ENCODE results near the gene SLC41A3.
A peak's percentile ranks its signal among the peaks of the same experiment; 100 is the strongest.

Gene SLC41A3

DNA sequence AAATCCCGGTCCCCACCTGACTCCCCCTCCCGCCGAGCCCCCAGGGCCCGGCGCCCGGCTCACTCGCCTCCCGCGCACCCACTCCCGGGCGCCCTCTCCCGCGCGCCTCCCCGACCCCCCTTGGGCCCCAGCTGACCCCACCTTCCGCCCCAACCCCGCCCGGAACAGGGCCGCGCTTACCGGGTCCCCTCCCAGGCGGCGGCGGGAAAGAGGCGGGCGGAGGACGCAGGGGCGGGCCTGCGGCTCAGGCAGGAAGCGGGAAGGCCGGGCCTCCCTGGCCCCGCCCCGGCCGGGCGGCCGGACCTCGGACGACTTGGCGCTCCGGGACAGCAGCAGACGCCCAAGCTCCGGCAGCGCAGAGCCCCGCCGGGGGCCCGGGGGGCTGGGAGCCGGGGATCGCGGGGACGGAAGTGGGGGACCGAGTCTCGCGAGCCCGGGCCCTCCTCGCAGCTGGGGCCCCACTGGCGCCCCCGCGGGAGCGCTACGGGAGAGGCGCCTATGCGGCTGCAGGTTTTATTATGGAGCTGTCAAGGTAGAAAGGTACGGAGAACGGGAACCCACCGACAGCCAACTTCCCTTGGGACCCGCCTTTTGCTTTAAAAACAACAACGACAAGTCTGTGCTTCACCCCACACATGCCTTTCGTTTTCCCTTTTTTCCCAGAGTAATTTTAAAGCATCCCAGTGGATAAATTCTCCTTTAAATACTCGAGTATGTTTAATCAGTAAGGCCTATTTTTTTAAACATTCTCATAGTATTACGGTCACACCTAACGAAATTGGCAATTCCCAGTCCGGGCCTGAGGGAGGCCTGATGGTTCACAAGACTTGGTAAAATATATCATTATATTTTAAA lies at the start of gene SLC41A3:
SLC41A3 (minus strand) TSS at position 212 of the 855 bp plus-strand sequence. CDS start 15,905 bp downstream, outside the sequence.
- peak; percentile 60 to 83 (median 61) for DNase-seq (ENCODE audit: low read depth in 3 of 3, low spot score in 1 of 3)

DNA sequence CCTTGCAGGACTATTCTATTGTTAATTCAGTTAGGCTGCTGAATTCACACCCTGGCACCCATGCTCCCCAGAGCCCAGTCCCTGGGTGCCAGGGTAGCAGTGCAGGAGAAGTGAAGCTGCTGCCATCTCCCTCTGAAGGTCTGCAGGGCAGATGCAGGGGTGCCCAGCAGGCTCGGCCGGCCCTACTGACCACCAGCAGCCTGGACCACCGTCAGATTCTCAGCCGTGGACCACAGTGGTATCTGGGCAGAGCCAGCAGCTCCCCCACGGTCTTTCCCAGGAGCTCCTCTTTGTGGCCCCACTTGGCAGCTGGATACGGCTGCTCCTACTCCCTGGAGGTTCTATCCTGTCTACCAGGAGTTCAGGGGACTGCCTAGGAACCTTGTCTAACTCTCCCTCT lies 49.7 kb upstream of the SLC41A3 start:
- DNase-seq (ENCODE audit: low read depth in 3 of 3, low spot score in 1 of 3) = no peak

DNA sequence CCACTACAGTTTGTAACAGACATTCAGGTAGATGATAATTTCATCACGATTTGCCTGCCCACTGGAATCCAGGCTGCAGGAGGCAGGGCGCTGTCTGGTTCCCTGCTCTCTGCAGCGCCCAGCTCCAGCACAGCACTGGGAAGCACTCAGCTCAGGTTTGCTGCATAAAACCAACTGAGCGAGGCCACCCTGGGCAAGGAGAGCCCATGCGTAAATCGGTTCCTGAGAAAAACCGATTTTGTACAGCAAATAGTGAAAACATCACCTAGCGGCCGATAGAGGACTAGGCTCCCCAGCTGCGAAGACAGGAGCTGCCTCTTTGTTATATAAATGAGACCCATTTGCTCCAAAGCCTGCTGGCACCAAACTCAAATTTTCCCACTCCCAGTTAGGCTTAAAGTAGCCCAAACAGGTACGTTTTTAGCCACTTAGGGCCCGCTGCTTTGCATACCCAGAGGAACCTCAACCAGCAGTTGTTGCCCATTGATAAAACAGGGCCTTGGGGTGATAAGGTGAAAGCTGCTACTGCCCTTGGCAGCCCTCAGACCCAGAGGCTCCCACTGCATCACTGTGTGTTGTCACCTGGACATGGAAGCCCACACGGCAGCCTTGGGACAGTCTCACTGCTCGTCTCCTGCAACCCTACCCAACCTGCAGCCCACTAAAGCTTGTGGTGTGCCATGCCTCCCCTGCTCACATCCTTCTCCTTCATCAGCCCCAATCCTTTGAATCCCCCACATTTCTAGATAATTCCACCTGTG lies 49.0 kb upstream of the SLC41A3 start:
- no peak for DNase-seq (ENCODE audit: low read depth in 3 of 3, low spot score in 1 of 3)

DNA sequence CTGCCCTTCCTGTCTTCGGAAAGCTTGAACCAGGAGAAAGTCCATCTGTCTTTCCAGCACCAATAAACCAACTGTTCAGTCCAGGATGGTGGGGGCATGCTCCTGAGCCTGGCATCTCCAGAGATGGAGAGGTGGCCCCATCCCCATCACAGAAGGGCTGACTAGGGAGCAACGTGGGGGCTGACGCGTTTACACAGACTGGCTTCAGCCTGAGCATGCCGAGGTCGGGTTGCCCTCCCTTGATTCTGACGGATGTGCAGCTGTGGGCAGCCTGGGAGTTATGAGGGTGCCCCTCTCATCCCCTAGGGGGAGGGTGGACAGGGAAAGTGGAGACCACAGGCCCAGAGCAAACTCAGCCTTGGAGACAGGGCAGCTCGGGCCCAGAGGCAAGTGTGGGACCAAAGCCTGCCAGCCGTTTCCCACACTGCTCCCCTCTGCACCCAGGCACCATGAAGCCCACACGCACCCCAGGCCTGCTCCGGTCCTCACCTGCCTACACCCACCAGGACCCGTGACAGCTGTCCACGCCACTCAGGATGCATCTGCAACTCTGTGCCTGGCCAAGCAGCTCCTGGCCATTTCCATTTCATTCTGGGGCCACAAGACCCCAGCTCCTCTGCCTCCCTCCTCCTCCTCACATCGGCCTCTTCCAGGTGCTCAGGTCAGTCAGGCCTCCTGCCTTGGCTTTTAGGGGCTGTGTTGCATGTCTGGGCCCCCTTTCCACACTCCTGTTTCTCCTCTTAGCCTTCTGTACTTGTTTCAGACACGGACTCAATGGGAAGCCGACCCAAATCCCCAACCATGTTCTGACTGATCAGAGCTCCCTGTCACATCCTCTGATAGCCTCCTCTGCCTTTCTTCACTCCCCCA lies 48.2 kb upstream of the SLC41A3 start:
- DNase-seq (ENCODE audit: low read depth in 3 of 3, low spot score in 1 of 3) = no peak

DNA sequence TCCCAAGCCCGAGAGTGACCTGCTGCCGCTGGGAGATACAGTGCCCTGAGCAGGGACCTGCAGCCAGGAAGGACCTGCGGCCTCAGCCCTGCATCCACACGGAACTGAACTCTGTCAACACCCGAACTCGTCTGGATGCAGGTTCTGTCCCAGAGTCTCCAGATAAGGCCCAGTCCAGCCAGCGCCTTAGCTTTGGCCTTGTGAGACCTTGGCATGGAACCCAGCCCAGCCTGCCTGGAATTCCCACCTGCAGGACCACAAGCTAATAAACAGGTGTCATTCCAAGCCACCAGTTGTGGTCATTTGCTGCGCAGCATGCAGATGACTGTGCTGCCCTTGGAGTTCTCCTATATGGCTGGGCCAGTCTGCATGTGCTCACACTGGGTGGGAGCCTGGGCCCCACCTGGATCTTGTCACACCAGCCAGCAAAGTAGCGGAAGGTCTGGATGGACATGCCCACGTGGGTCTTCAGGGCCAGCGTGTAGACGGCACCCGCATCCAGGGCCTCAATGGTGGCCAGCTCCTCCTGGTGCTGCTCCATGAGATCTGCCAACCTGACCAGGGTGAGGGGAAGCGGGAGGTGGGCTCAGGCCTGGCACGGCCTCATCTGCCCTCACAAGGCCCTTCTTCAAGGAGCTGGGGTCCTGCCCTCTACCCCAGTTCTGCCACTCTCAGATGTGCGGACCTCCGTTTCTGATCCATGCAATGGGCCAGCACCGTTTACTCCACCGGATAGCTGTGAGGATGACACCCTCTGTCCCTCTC lies 47.2 kb upstream of the SLC41A3 start:
- no peak for DNase-seq (ENCODE audit: low read depth in 3 of 3, low spot score in 1 of 3)

DNA sequence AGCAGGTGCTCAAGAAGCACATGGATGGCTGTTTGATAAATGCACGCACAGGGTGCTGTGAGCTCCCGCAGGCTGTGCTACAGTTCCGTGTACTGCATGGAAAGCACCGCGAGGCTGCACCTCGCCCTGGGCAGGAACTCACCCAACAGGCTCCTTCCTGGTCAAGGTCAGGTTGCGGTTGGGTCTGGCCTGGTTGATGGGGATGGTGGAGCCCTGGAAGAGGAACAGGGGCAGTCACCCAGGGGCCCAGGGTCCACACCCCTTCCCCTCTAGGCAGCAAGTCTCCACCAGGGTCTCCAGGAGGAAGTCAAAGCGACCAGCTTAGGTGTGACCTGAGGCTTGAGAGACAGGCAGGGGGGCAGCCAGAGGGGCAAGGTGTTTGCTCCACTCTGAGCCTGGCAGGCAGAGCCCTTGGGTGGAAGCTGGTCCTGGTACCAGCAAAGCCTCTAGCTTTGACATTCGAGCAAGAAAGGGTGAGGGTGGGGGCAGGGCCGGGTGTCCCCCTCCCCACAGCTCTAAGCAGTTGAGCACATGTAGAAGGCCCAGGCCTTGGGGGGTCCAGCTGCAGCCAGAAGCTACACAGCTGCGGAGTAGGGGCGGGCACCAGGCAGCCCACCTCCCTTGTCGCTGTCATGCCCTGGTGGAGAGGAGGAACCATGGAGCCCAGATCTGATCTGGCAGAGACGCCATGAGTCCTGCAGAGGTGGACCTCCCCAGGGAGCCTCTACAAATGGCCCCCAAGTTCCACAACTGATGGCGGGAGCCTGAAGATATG lies 46.3 kb upstream of the SLC41A3 start:
- no peak for DNase-seq (ENCODE audit: low read depth in 3 of 3, low spot score in 1 of 3)

DNA sequence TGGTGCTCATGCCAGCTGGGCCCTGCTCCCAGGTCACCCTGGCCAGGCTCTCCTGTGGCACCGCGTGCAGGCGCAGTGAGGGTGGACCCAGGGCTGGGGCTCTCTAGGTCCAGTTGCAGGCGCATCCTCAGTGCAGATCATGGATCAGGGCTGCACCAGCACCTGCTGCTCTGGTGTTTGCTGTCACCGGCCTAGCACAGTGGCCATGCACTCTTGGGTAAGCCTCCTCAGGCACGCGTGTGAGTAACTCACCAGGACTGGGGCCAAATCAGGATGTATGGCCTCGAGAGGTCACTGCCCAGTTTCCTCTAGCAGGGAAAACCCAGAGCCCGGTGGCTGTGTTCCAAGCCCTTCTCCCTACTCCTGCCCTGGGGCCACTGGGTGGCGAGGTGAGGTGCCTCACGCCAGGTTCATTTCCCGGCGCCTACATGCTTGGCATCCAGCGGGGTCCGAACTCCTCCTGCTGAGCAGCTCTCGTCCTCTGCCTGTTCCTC lies 45.5 kb upstream of the SLC41A3 start:
- no peak for DNase-seq (ENCODE audit: low read depth in 3 of 3, low spot score in 1 of 3)

DNA sequence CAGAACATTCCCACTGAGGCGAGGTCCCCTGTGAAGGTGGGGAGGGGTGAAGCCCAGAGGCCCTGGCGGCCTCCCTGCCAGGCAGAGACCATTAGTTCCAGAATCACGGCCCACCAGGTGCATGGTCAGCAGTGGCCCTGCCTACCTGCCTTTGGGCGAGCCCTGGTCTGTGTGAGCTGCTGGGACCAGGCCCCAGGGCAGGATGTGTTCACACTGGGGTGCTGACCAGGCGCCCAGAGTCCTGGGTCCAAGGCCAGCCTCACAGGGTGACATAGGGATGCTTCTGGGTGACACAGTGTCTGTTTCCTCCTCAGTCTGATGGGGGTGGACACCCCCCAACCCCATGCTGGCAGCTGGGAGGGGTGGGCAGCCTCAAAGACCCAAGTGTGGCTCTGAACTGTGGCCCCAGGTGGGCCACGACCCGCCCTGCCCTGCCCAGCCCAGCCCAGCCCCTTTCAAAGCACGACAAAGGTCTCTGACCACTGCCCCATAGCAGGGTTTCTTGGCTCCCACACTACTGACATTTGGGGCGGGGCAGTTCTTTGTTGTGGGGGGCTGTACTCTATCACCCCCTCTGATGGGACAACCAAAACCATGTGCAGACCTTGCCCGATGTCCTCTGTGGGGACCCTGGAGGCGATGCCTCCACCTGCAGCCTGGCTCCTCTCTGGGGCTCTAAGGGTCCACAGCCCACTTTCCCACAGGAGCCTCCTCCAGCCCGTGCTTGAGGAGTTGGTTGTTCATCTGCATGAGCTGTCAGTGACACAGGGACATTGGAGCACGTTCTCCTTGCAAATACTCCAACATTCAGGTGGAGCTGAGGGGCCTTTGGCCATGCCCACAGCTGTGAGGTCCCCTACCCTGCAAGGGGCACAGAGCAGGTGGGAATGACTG lies 44.8 kb upstream of the SLC41A3 start:
- DNase-seq (ENCODE audit: low read depth in 3 of 3, low spot score in 1 of 3) = no peak

DNA sequence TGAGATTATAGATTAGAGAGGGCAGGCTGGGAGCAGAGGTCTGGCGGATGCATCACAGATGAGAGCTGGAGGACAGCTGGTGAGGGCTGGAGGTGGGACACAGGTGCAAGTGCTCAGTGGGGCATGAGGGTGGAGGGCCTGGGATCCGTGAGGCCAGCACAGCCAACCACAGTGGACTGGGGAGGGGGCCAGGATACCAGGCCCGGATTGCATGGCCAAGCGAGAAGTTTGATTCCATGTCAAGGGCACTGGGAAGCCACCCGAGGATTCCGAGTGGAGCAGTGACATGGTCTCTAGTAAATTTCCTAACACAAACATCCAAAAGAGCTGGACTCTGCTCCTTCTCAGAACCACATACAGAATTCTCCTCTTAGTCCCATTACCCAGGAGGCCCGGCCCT lies 44.0 kb upstream of the SLC41A3 start:
- no peak for DNase-seq (ENCODE audit: low read depth in 3 of 3, low spot score in 1 of 3)

DNA sequence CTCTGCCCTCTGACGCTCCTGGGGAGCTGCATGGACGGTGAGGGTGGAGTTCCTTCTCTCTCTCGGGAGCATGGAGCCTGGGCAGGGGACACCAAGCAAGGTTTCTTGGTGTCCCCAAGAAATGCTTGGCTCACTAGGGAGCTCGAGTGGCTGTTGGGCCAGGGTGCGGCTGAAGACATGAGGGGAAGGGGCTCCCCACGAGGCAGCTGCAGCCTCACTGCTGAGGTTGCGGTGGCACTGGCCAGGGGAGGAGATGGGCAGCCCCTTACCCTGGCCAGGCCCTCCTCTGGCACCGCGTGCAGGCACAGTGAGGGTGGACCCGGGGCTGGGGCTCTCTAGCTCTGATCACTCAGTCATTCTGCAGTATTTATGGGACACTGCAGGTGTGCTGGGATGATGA lies 43.5 kb upstream of the SLC41A3 start:
- no peak for DNase-seq (ENCODE audit: low read depth in 3 of 3, low spot score in 1 of 3)

DNA sequence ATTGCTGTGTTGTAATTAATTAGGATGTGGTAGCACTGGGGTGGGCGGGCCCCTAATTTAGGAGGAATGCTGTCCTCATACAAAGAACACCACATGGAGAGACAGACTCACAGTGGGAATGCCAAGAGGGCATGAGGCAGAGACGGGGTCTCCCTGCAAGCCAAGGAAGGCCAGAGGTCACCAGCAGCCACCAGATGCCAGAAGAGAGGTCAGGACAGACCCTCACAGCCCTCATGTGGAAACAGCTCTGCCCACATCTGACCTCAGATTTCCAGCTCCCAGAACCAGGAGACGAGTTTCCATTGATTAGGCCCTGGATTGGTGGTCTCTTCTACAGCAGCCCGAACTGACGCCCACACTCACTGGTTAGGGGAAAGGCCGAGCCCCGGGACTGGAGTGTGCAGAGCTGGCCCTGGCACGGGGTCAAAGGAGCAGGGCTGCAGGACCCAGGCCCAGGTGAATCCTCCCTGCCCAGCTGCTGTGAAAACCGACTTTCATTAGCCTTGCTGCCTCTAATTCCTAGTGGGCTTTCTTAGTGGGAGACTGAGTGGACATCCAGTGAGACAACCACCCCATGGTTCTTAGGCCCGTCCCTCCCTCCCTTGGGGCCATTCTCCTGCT lies 43.0 kb upstream of the SLC41A3 start:
- no peak for DNase-seq (ENCODE audit: low read depth in 3 of 3, low spot score in 1 of 3)

DNA sequence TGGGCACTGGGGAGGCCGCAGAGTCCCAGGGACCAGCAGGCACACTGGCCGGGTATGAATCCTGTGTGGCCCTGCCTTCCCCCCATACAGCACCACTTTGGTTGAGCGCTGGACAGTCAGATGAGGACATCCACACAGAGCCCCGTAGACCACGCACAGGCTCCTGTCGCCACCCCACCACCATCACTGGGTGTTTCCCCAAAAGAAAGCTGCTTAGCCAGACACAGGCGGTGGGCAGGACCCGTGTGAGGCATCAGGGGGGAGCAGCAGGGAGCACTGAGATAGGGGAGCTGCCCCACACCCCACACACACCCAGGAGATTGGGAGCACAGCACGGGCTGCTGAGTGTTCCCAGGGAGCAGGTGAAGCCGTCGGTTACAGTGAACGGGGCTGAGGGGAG lies 42.4 kb upstream of the SLC41A3 start:
- DNase-seq (ENCODE audit: low read depth in 3 of 3, low spot score in 1 of 3) = no peak

DNA sequence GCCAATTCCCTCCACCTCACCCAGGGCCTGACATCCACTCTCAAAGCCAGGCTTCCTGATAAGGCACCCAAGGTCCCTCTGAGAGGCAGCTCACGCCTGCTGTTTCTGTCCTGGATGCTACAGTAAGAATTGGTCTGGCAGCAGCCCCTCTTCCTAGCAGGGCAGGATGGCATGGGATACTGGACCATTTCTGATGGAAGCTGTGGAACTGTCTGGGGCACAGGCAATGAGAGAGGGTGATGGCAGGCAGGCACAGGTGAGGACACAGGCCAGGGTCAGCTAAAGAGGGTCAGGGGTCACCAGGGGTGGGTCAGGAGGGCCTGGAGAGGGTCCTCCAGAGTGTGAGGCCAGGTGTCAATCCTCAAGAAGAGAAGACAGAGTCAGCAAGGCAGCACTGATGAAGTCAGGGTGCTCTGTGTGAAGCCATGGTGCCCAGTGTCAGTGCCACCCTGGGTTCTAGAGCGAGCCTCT lies 41.9 kb upstream of the SLC41A3 start:
- no peak for DNase-seq (ENCODE audit: low read depth in 3 of 3, low spot score in 1 of 3)

DNA sequence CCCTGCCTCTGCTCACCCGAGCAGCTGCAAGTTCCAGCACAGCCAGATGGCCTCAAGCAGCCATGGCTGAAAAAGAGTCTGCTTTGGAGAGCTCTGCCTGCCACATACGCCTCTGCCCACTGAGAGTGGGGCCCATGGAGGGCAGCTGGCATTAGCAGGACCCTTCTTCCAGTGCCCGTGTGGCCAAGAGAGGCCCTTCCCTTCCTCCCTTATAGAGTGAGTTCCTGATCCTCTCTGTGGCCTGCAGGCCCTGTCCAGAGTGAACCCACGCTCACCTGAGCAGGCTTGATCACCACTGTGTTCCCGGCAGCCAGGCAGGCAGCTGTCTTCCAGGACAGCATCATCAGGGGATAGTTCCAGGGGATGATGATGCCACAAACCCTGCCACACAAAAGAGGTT lies 41.4 kb upstream of the SLC41A3 start:
- no peak for DNase-seq (ENCODE audit: low read depth in 3 of 3, low spot score in 1 of 3)

DNA sequence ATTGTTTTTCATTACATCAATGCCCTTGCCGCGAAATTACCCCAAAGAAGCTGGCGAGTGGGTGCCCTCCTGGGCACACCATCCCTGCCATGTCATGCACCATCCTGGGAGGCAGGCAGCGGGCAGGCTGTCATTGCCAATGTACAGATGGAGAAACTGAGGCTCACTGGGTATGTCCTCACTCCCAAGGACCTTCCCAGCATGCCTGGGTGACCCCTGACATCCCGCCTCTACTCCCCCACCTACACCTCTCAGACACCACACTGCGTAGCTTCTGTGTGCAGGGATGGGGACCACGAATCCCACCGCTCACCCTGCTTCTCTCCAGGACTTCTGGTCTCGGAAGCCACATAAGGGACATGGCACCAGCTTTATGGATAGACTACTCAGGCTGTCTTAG lies 41.0 kb upstream of the SLC41A3 start:
- no peak for DNase-seq (ENCODE audit: low read depth in 3 of 3, low spot score in 1 of 3)

DNA sequence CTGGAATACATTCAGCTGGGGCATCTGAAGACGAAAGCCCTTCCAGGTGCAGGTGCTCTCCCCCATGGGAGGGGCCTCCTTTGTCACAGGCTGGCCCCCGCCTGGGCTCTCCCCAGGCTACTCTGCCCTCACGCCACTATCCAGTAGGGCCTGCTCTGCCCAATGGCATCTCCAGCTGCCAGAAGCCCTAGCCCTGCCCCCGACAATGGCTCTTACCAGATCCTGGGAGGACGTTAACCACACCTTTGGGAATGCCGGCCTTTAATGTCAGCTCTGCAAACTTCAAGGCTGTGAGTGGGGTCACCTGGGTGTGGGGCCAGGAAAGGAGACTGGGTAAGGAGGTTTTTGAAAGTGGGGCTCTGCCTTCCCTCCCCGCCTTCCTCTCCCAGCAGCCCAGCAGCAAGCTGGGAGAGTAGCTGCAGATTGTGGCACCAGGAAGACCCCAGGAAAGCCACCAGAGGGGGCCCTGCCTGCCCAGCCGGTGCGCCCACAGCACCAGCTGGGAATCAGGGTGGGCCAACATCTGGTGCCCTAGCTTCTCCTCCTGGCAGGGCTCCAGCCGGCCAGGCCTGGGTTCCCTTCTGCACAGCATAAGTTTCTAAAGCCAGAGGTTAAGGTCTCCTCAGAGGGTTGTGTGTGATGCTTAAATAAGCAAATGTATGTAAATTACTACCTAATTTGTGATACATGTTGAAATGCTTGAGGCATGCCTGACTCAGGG lies 40.4 kb upstream of the SLC41A3 start:
- DNase-seq (ENCODE audit: low read depth in 3 of 3, low spot score in 1 of 3) = no peak

DNA sequence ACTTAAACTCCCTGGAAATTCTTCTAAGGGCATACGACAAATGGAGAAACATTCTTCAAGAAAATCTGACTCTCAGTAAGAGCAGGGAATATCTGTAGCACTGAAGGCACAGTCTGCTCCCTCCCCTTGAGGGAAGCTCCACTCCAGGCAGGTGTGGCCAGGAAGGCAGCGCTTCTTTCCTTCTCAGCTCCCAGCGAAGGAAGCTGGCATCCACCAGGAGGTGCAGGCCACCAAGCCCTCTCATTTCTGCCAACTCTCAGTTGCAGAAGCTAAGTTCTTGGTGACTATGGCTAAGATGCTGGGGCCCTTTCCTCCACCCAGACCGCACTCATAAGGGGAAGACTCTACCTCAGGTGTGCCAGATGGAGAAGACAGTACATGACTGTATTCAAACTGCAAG lies 37.7 kb upstream of the SLC41A3 start:
- no peak for DNase-seq (ENCODE audit: low read depth in 3 of 3, low spot score in 1 of 3)

DNA sequence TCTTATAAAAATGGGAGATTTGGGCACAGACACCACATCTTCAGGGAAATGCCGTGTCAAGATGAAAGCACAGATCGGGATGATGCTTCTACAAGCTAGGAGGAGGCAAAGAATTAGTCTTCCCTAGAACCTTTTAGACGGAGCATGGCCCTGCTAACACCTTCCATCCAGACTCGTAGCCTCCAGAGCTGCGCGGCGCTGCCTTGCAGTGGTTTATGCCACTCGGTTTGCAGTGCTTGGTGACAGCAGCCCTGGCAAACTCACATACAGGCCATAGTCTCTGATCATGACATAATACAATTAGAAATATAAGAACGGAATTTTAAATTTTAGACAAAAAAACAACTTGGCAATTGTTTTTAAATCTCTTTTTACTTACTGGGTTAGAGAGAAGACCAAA lies 37.1 kb upstream of the SLC41A3 start:
- DNase-seq (ENCODE audit: low read depth in 3 of 3, low spot score in 1 of 3) = no peak
